GM21447 (cell line): ENCODE data around the gene RIMBP2.
"Not testable (repeated sequence)": the region's sequence is repeated elsewhere in the genome, so short reads cannot be mapped to it uniquely, and the experiment has no call there.

Source experiments
- ATAC-seq: cut with Tn5 transposase; IDR thresholded peaks from one replicate; pipeline ENCODE4 v1.9.1; 2021; ENCODE audit not compliant: unreplicated experiment

RIMBP2 gene

DNA sequence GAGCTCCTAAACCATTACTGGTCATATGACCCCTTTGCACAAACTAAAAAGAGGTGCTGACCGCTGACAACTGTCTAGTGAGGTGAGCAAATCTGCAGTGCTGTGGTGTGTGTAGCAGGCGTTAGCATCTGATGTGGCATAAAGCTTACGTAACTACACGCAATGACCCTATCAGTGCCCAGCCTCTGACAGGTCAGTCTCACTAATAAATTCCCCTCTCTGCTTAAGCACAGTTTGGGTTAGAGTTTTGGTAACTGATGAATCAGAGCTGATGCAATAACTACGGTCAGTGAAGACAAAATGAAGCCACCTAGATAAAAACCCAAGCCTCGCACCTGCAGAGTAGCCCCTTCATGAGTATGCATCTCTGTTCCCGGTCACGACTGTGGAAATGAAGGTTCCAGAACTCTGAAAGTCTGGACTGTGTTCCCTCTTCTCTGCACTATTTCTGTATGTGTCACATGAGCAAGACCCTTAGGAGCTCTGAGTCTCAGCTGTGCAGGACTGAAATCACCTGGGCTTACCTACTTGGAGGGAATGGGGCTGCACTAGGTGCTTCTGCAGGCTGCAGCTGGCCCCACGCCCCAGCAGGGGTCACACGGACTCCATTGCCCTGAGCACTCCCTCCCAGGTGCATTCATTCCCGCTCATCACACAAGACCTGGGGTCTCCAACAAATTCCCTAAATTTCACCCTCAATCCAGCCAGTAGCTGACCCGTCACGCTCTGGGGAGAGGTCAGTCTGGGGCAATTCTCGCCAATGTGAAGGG lies 54.4 kb downstream of the RIMBP2 start:
- no peak for ATAC-seq

DNA sequence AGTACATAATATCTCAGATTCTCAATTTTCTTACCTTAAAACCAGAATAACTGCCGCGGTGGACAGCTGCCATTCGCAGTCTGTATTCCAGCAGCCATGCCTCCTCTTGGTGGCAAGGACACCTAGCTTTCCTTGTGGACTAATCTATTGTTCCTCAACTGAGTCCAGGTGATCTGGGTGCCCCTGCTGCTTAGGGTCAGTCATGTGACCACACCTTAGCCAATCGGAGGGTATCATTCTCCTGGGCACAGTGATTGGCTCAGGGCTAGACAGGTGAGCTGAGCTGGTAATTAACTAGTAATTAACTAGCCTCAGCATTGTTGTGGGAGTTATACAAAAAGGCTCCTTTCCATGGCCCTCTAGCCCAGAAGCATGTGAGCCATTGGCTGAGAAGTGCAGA lies 55.0 kb downstream of the RIMBP2 start:
- ATAC-seq = no peak

DNA sequence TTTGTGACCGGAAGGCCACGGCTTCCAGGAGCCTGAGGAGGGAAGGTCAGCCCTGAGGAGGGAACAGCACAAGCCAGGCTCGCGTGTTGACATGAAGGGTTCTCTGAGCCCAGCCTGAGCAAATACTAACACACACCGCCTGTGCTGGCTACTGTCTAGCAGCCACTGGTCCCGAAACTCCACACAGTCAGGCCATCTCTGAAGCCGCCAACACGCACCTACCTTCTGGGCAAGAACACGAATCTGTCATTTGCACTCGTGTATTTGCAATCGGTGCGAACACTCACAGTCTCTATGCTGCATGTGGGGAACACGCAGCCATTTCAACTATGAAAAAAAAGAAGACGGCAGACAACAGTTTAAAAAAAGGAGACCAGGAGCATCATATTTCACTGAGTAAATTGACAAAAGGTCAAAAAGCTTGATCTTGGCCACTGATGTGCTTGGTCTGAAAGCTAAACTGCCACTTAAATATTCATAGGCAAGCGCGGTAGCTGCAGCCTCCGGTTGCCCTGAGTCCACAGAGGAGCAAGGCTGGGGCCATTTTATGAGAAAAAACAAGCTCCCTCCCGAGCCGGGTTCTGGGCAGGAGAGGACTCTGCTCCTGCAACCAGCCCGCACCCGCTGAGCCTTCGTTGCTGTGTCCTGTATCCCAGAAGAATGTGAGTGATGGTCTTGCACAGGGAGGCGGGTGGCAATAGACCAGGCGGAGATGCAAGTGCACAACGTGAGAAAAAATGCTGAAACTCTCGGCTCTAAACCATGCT lies 57.8 kb downstream of the RIMBP2 start:
- no peak for ATAC-seq

DNA sequence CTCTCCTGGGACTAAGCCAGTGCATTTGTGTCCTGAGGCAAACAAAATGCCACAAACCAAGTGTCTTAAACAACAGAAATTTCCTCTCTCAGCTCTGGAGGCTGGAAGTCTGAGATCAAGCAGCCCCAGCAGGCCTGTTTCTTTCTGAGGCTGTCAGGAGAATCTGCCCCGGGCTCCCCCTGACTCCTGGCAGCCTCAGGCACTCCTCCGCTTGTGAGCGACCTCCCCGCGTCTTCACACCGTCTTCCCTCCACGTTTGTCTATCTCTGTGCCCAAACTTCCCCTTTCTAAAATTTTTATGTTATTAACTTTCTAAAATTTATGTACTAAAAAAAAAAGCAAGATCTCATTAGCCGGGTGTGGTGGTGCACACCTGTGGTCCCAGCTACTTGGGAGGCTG lies 59.7 kb downstream of the RIMBP2 start:
- no peak for ATAC-seq

DNA sequence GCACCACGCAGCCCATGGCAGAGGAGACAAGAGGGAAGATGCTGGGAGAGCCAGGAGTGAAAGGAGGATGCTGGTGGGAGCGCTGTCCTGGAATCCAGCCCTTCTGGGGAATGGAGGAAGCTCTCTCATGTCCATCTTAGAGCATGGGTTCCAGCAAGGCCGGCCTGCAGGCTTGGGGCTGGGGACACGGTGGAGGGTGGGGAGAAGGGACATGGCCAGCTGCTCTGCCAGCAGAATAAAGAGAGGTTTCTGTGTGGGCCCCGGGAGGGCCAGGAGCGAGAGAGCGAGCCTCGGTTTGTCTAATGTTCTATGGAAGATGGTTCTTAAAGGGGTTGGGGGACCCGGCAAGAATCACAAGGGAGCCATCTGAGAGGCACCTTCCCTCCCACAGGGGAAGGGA lies 60.2 kb downstream of the RIMBP2 start:
- no peak for ATAC-seq

DNA sequence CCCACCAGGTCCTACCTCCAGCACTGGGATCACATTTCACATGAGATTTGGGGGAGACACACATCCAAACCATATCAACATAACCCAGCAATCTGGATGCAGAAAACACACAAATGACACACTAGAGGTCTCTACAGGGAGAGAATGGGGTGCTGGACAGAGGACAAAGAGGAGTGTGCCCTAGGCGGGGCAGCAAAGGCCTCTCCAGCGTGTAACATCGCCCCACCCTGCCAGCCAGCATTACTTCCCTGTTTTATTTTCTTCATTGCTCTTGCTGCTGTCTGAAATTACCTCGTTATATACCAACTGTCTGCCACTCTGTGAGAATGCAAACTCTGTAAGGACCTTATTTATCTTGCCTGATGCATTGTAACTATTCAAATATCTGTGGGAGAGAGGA lies 61.1 kb downstream of the RIMBP2 start:
- no peak for ATAC-seq

DNA sequence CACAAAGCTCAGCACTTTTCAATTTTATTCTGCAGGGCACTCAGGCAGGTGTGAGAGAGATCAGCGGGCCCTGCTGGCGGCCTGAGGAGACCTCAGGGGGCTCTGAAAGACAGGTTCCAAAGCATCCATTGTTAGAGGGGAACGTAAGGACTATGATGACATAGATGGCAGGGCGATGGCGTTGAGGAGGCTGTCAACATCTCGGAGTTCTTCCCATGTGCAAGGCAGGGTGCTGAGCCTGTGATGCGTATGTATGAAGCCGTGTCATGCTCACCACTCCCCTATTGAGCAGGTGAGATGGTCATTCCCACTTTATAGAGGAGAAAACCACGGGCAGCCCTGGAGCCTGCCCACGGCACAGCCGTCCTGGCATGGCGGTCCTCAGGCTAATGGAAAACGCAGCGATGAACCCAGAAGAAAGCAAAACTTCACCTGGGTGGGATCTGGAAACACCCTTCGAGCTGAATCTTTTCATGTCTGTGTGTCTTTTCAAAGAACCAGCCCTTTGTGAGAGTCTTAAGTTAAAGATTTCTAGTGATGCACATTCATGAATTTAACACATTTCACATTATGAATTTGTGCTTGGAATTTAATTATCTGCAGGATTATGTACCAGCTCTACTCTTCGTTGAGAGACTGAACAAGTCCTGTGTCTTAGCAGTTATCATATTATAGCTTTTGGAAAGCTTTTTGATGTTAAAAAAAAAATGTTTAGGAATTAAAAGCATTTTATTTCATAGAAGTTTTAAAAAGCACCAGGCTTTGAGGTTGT lies 64.7 kb downstream of the RIMBP2 start:
- ATAC-seq = no peak

DNA sequence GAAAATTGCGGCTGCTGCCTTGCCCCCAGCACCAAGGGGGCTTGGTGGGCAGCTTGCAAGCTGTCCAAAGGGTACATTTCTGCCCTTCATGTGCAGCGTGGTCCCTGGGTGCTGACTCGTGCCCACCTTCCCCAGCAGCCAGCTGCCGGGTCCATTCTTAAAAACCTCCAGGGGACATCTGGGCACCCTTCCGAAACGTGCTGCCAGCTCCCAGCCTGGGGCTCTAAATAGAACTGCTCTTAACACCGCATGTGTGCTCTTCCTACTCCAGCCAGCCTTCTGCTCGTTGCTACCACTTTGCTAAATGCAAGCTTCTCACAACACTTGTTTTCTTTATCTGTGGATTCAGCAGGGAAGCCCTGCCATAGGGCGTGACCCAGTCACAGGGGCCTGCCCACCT lies 66.0 kb downstream of the RIMBP2 start:
- no peak for ATAC-seq

DNA sequence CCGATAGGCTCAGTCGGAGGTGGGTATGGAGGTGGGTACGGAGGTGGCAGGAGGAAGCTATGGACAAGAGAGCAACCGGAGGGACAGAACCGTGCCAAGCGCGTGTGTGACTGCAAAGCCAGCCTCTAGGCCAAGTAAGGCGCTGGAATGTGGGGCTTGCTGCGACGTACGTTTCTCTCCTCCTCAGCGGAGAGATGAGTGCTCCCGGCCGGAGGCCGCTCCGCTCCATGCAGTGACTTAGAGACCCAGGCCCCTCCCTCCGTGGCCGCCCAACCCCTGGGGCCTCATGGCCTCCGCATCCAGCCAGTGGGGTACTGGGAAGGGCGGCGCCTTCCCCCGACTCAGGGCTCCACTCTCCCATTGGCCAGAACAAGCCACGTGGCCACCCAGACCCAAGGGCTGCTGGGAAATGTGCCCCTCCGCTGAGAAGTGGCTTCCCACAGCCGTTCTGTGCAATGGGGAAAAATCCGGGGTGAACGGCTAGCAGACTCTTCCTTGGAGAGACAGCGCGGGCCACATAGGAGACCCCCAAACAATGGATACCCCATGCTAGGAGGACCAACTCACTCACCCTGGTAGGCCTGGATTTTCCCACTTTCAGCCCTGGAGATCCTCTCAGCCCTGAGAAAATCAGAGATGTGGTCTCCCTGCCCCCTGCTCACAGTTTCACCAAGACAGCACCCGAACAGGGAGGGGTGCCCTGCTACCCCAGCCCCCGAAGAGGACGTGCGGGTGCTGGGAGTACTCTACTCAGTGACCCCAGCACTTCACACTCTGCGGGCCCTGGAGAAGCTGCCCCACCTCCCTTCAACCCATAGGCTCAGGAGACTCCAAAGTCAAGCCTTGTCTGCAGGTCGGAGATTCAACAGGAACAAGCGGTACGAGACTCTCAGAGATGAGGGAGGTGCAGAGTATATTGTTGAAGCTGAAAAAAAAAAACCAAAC lies 66.7 kb downstream of the RIMBP2 start:
- ATAC-seq = no peak

DNA sequence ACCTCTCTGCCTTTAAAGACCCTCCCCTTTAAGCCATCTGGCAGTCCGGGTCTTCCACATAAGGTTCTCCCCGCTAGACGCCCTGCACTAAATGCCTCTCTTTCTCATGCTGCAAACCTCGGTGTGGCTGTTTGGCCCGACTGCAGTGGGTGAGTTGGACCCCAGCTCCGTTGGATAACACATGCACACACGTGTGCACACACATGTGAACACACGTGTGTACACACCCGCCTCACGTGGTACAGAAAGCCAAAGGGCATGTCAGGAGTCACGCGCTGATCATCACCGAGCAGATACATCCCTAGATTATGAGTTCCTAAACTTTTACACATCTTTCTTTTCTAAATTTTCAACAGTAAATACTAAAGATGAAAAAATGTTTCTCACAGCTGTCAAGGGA lies 68.3 kb downstream of the RIMBP2 start:
- no peak for ATAC-seq

DNA sequence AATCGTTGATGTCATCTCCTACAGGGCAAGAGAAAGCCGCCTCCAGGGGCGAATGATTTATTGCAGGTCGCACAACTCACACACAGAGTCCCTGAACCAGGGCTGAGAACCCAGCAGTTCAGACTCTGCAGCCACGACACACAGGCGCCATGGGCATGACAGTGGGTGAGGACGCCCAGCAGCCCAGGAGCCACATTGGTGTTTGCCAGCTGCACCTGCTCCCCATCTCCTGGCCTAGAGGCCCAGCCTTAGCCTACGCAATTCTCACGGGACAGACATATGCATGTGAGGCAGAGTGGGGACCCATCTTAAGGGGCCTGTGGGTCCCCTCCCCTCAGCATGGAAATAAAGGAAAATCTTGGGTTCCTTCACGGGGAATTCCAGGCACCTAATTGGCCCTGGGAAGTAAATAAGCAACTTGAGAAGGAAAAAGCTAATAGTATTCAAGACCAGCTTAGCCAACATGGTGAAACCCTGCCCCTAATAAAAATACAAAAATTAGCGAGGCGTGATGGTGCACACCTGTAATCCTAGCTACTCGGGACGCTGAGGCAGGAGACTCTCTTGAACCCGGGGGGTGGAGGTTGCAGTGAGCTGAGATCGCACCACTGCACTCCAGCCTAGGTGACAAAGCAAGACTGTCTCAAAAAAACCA lies 69.3 kb downstream of the RIMBP2 start:
- no peak for ATAC-seq

DNA sequence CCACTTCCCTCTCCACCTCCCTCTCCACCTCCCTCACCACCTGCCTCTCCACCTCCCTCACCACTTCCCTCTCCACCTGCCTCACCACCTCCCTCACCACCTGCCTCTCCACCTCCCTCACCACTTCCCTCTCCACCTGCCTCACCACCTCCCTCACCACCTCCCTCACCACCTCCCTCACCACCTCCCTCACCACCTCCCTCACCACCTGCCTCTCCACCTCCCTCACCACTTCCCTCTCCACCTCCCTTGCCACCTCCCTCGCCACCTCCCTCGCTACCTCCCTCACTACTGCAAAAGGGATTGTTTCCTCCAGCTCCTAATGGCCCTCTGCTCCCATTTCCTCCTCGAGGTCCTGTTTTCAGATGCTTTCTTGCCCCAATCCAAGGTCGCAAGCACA lies 69.9 kb downstream of the RIMBP2 start:
- not testable (repeated sequence) for ATAC-seq

DNA sequence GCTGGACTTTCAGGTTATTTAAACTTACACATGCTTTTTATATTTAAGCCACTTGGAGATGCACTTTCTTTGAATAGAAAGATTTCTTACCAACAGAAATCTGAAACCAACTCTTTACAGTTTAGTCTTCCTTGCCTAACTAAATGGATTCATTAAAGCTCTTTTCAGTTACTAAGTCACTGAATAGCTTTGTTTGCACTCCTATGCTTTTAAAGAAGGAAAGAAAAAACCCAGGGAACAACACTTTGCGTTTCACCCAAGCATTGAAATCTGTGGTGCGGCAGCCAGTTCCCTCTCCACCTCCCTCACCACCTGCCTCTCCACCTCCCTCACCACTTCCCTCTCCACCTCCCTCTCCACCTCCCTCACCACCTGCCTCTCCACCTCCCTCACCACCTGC lies 70.3 kb downstream of the RIMBP2 start:
- ATAC-seq = no peak

DNA sequence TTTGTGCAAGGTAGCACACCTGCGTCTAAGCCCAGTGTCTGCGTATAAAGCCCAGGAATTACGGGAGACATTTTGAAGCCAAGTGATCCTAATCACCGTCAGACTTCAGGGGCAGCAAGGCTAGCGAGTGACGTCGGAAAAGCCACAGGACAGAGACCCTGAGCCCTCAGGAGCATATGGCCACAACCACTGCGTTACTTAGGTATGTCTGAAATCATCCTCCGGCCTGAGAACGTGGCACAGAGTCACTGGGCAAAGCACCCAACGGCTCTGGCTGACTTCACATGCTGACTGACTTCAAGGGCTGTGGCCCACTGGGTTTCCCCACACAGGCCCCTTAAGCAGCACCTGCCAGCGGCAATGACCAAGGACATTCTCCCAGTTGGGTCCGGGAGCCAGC lies 71.5 kb downstream of the RIMBP2 start:
- ATAC-seq = no peak

DNA sequence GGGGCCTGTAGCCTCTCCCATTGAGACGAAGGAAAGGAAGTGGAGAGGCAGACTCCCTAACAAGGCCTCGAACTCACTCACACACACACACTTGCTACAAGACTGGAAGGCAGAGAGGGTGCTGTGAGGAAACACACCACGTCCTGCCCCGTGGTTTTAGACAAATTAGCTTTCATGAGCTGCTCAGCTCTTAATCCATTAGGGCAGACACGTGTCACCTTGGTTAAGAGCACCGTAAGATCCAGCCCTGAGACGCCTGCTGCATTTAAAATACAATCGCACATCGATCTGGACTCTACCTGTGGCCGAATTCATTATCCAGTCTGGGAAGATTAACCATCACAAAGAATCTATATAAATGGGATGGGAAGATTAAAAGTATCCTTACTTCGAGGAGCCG lies 72.0 kb downstream of the RIMBP2 start:
- no peak for ATAC-seq

DNA sequence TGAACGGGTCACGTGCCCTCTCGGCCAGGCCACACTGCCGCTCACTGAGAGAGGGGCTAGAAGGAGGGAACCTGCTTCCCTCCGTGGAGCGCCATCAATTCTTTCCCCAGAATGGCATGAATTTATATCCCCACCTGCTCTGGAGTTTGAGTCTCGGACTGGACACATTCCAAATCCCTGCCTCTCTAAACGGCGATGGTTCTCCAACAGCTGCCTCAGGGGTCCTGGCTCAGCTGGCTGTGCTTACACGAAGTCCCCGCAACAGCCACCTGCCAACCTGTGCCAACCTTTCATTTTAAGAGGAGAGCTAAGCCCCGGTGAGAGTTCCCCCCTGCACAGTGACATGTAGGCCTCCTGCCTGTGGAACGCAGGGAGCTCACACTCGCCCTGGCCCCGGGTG lies 73.2 kb downstream of the RIMBP2 start:
- no peak for ATAC-seq

DNA sequence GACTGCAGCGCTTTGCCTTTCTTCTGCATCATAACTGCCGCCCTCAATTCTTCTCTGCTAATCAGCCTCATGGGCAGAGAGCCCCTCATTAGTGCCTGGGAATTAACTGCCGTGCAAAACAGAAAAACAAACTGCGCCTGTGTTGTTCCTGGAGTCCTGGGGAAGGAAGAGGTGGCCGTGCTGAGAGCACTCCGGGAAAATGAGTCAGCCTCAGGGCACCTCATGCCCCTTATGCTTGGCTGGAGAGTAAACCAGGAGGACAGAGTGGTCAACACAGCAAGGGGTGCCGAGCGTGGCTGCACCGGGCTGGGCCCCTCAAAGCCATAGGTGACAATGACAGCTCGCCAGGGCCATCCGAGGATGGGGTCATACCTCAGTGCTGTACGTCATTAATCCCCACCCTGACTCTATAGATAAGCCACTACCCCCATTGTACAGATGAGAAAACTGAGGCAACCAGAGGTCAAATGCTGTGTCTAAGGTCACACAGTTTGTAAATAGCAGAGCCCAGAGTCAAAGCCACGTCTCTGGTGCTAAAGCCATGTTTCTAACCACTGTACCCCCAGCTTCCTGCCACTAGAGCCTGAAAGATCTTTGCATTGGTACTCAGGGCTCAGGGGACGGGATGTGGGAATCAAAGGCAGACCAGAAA lies 74.4 kb downstream of the RIMBP2 start:
- ATAC-seq = no peak

DNA sequence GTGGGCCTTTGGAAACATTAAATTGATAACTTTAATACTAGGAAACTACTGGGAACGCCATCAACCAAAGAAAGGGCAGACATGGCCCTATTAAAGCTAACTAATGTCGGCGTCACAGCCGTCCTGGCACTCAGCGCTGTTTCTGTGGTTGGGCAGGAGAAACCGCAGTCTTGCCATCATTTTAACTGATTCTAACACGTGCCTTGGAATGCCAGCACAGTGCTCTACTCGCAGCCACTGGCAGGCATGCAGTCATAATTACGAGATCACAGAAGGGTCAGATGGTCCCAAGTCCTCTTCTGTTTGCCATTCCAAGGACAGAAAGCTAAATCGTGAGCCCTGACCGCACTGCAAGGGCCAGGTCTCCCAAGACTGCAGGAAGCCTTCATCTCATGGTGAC lies 75.2 kb downstream of the RIMBP2 start:
- no peak for ATAC-seq

DNA sequence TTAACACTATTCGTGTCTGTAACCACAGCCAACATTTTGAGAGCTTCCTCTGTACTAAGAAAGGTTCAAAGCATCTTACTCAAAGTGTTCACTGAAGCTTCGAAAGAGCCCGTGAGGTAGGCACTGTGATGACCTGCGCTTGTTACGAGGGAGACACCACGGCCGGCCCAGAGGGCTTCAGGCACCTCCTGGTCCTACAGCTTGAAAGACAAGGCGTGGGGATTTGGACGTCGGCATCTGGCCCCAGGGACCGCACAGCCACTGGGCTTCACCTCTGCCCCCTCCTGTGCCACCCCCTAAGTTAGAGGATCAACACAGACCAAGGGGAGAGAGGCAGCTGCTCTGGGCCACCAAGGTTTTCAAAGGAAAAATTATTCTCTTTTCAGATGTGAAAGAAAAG lies 75.6 kb downstream of the RIMBP2 start:
- no peak for ATAC-seq
